ENCODE data around the gene LHX1.

The LHX1 gene

DNA sequence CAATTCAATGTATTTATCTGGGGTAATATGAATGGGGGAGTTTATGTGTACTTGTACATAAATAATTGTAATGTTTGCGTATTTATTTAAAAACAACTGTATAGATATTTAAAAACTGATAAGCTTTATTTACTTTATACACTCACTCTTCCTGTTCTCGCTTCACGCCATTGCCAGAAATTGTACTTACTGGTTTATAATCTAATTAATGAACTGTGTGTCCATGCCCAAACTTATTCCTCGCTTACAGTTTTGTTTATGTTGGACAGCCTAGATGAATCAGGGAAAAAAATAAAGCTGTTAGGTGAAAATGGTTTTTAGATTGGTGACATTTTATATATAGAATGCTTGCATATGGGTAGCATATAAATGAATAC, 42.3 kb downstream of the LHX1 start:
- no peak for DNase-seq (ENCODE audit: extremely low spot score)
- POLR2A ChIA-PET: interaction anchor here (1.2 kb wide), 1 partner anchor 31 kb away, joined by 5 read pairs; the partner anchor contains the start of gene AATF
- TF ChIP-seq BHLHE40 (IDR thresholded peaks at IDR 0.05; ENCODE audit: borderline replicate concordance) (no peak), LEF1 (IDR thresholded peaks at IDR 0.05; ENCODE audit: borderline replicate concordance) (no peak)
- CTCF ChIA-PET: interaction anchor here (1.3 kb wide), 1 partner anchor 224 kb away, joined by 3 read pairs; no protein-coding TSS in a partner anchor

DNA sequence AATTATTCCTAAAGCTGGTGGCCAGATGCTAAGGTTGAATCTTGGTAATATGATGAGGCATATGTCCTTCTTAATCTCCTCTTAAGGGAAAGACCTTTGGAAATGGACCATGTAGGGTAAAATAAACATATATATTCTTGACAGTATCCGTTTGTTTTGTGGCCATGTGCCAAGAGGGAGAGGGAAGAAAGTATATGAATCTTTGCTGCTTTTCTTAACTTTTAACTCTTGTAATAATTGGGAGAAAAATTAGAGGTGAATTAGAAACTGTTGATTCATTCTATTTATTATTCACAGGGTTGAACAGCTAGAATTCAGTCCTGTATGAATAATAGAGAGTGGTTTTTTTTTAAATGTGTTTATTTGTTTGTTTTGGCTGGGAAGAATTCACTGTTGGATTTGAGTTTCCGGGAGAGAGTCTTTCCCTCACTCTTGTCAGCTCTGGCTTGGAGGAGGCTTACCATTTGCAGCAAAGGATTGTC, 43.0 kb downstream of the LHX1 start:
- ChIA-PET POLR2A (no interaction called here), CTCF (interaction anchor here (0.6 to 1.3 kb wide), 2 partner anchors 225 to 251 kb away, joined by 3 to 4 read pairs; no protein-coding TSS in a partner anchor)
- no peak for DNase-seq (ENCODE audit: extremely low spot score)
- TF ChIP-seq TARDBP (IDR thresholded peaks at IDR 0.05): no peak
- TF ChIP-seq, protein P1, sequence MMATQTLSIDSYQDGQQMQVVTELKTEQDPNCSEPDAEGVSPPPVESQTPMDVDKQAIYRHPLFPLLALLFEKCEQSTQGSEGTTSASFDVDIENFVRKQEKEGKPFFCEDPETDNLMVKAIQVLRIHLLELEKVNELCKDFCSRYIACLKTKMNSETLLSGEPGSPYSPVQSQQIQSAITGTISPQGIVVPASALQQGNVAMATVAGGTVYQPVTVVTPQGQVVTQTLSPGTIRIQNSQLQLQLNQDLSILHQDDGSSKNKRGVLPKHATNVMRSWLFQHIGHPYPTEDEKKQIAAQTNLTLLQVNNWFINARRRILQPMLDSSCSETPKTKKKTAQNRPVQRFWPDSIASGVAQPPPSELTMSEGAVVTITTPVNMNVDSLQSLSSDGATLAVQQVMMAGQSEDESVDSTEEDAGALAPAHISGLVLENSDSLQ (IDR thresholded peaks at IDR 0.05): no peak
- TF ChIP-seq FOXM1 (IDR thresholded peaks at IDR 0.05; ENCODE audit: borderline replicate concordance): no peak
- no peak for TF ChIP-seq CTBP1 (IDR thresholded peaks at IDR 0.05; ENCODE audit: borderline replicate concordance)
- no peak for TF ChIP-seq HDGF (IDR thresholded peaks at IDR 0.05; ENCODE audit: borderline replicate concordance)
- no peak for TF ChIP-seq FOXK2 (IDR thresholded peaks at IDR 0.05)
- TF ChIP-seq LEF1 (IDR thresholded peaks at IDR 0.05; ENCODE audit: borderline replicate concordance): no peak

DNA sequence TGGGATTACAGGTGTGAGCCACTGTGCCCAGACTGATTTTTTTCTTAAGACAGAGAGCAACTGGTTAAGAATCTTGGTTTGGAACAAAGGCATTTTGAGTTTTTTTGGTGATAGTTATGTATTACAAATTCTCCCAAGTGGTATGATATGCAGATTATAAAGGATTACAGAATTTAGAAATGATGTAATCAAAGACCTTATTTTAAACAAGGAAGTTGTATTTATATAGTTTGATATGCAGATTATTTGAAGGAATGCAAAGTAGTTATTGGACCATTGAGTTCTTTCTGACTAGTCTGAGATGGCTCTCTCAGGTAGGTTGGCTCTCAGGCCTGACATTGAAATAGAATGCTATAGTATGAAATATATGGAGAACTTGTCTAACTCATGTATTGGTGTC, 46.3 kb downstream of the LHX1 start:
- ChIA-PET POLR2A (no interaction called here), CTCF (no interaction called here)
- no peak for DNase-seq (ENCODE audit: extremely low spot score)
- TF ChIP-seq NFRKB (IDR thresholded peaks at IDR 0.05) (no peak), LEF1 (IDR thresholded peaks at IDR 0.05; ENCODE audit: borderline replicate concordance) (no peak), HDGF (IDR thresholded peaks at IDR 0.05; ENCODE audit: borderline replicate concordance) (no peak), SP1 (IDR thresholded peaks at IDR 0.05) (no peak), TARDBP (IDR thresholded peaks at IDR 0.05) (no peak), CTBP1 (IDR thresholded peaks at IDR 0.05; ENCODE audit: borderline replicate concordance) (no peak), ARNT (IDR thresholded peaks at IDR 0.05) (no peak), FOXA1 (IDR thresholded peaks at IDR 0.05) (no peak), L3MBTL2 (conservative IDR thresholded peaks at IDR 0.05) (no peak), SUZ12 (IDR thresholded peaks at IDR 0.05) (no peak), BHLHE40 (IDR thresholded peaks at IDR 0.05; ENCODE audit: borderline replicate concordance) (no peak), ZNF384 (IDR thresholded peaks at IDR 0.05) (no peak), ELF4 (IDR thresholded peaks at IDR 0.05) (no peak), FOXK2 (IDR thresholded peaks at IDR 0.05) (no peak), FOXM1 (IDR thresholded peaks at IDR 0.05; ENCODE audit: borderline replicate concordance) (no peak)
- TF ChIP-seq, protein P1 (IDR thresholded peaks at IDR 0.05): no peak

DNA sequence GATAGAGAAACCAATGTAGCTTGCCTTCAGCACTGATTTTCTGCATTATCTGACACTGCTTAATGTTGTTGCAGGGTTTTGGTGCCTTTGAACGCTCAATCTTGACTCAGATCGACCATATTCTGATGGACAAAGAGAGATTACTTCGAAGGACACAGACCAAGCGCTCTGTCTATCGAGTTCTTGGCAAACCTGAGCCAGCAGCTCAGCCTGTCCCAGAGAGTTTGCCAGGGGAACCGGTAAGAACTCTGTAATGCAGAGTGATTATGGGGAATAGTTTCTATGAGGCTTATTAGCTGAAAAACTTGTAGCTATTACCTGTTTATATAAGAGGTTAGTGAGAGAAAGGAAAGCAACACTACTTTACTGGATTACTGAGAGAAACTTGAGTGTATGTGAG, 51.9 kb downstream of the LHX1 start:
- CTCF ChIA-PET: no interaction called here

DNA sequence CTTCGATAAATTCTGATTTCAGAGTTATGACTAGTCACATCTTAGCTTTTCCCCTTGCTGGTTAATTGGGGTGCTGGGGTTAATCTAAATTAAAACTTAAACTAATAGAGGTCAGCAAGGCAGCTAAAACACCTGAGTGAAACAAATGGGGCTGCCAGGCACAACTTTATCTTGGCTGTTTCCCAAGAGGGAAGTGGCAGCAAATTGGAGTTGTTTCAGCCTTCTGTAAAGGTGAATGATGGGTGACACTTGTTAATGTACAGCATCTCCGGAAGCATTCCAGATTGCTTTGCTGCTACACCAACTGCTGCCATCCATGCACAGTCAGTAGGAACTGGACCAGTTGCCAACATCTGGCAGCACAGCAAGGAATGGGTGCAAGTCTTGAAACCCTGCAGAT, 55.4 kb downstream of the LHX1 start:
- CTCF ChIA-PET: no interaction called here

More for the DNA sequence above, 51.9 kb downstream of the LHX1 start:
- TF ChIP-seq FOXA1 (IDR thresholded peaks at IDR 0.05) (no peak), CTBP1 (IDR thresholded peaks at IDR 0.05; ENCODE audit: borderline replicate concordance) (no peak), FOXK2 (IDR thresholded peaks at IDR 0.05) (no peak), NFRKB (IDR thresholded peaks at IDR 0.05) (no peak), L3MBTL2 (conservative IDR thresholded peaks at IDR 0.05) (no peak), ELF4 (IDR thresholded peaks at IDR 0.05) (no peak), ZNF384 (IDR thresholded peaks at IDR 0.05) (no peak), ARNT (IDR thresholded peaks at IDR 0.05) (no peak), BHLHE40 (IDR thresholded peaks at IDR 0.05; ENCODE audit: borderline replicate concordance) (no peak), FOXM1 (IDR thresholded peaks at IDR 0.05; ENCODE audit: borderline replicate concordance) (no peak), LEF1 (IDR thresholded peaks at IDR 0.05; ENCODE audit: borderline replicate concordance) (no peak), HDGF (IDR thresholded peaks at IDR 0.05; ENCODE audit: borderline replicate concordance) (no peak), TARDBP (IDR thresholded peaks at IDR 0.05) (no peak)
- TF ChIP-seq, protein P1 (IDR thresholded peaks at IDR 0.05): no peak
- POLR2A ChIA-PET: no interaction called here
- no peak for DNase-seq (ENCODE audit: extremely low spot score)

DNA sequence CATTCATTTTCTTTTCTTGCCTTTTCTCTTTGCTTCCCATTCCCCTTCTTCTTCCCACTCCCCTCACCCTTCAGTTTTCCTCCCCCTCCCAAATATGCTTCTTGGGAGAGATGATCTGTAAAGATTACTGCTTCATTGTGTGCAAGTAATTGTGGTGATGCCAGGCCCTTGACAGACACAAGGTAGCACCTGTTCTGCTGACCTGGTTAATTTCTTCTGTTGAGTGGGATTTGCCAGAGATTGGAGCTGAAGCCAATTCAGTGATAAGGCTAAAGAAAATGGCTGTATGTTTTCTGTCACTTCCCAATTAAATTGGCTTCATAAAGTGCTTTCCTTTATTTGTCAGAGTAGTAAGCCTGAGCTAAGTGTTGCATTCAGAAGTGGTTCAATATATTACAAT, 56.0 kb downstream of the LHX1 start:
- POLR2A ChIA-PET: no interaction called here
- CTCF ChIA-PET: no interaction called here
- TF ChIP-seq ZNF384 (IDR thresholded peaks at IDR 0.05) (no peak), LEF1 (IDR thresholded peaks at IDR 0.05; ENCODE audit: borderline replicate concordance) (no peak), HDGF (IDR thresholded peaks at IDR 0.05; ENCODE audit: borderline replicate concordance) (no peak), NFRKB (IDR thresholded peaks at IDR 0.05) (no peak)
- DNase-seq (ENCODE audit: extremely low spot score): no peak

More for the DNA sequence above, 55.4 kb downstream of the LHX1 start:
- DNase-seq (ENCODE audit: extremely low spot score): no peak
- TF ChIP-seq CTBP1 (IDR thresholded peaks at IDR 0.05; ENCODE audit: borderline replicate concordance) (no peak), NFRKB (IDR thresholded peaks at IDR 0.05) (no peak), SP1 (IDR thresholded peaks at IDR 0.05) (no peak), HDGF (IDR thresholded peaks at IDR 0.05; ENCODE audit: borderline replicate concordance) (no peak), LEF1 (IDR thresholded peaks at IDR 0.05; ENCODE audit: borderline replicate concordance) (no peak), ARNT (IDR thresholded peaks at IDR 0.05) (no peak), TARDBP (IDR thresholded peaks at IDR 0.05) (no peak), L3MBTL2 (conservative IDR thresholded peaks at IDR 0.05) (no peak), FOXK2 (IDR thresholded peaks at IDR 0.05) (no peak), ELF4 (IDR thresholded peaks at IDR 0.05) (no peak), BHLHE40 (IDR thresholded peaks at IDR 0.05; ENCODE audit: borderline replicate concordance) (no peak), FOXA1 (IDR thresholded peaks at IDR 0.05) (no peak)
- POLR2A ChIA-PET: no interaction called here
